Suprapubic skin (tissue), 4 donors: ENCODE measurements around the gene TBC1D19. TPM values are rescaled to one million over a fixed set of nuclear protein-coding genes. Genes with fewer than 3 reads are reported as not detected.
A peak's percentile ranks its signal among the peaks of the same experiment; 100 is the strongest.
"Not testable (repeated sequence)": the region's sequence is repeated elsewhere in the genome, so short reads cannot be mapped to it uniquely, and the experiment has no call there.

Experiments
- DNase-seq, 2 donors: peaks; one replicate each; pipeline ENCODE4 v3.0.0-alpha.2; 2019; ENCODE audit warnings: low spot score in 2 of 2
- H3K27ac ChIP-seq: fragments of 200-600 bp; sonication (generic); one replicate; pipeline ENCODE4 v1.5.1; 2019
- H3K27me3 ChIP-seq: fragments of 200-600 bp; sonication (generic); one replicate; pipeline ENCODE4 v1.5.1; 2019
- H3K36me3 ChIP-seq: fragments of 200-600 bp; sonication (generic); one replicate; pipeline ENCODE4 v1.5.1; 2019
- H3K4me1 ChIP-seq: fragments of 200-600 bp; sonication (generic); one replicate; pipeline ENCODE4 v1.5.1; 2019
- H3K4me3 ChIP-seq: fragments of 200-600 bp; sonication (generic); one replicate; pipeline ENCODE4 v1.5.1; 2019; ENCODE audit warnings: mild to moderate bottlenecking
- H3K9me3 ChIP-seq: fragments of 200-600 bp; sonication (generic); one replicate; pipeline ENCODE4 v1.5.1; 2019
- EP300 ChIP-seq: sonication (generic); formaldehyde crosslinking; IDR thresholded peaks from one replicate; pipeline ENCODE4 v1.6.1; 2017; ENCODE audit warnings: antibody characterized with exemption
- POLR2A ChIP-seq, 2 donors: fragments of 450-650 bp; IDR thresholded peaks; one replicate each; pipeline ENCODE4 v1.6.1; 2017; ENCODE audit warnings: antibody characterized with exemption in 2 of 2, mild to moderate bottlenecking in 2 of 2, moderate library complexity in 2 of 2
- POLR2AphosphoS5 ChIP-seq, 3 donors: sonication (generic); formaldehyde crosslinking; IDR thresholded peaks; one replicate each; pipeline ENCODE4 v1.6.1; 2017; ENCODE audit warnings: antibody characterized with exemption in 3 of 3
- WGBS: methylation state at CpG from one replicate; pipeline ENCODE4 v1.1.5; 2018; 5-methylcytosine and 5-hydroxymethylcytosine counted together
- total RNA-seq, 4 donors: library from RNA; depleted of rRNA; stranded (reverse); fragments of >200 nt; gene quantifications; one replicate each; pipeline ENCODE4 v1.1.0, GENCODE V29; 2016
- TF ChIP-seq, protein P1 (sequence below), 2 donors: fragments of 200-600 bp in 1 of 2; fragments of 450-650 bp in 1 of 2; sonication (generic) in 1 of 2; IDR thresholded peaks; one replicate each; pipeline ENCODE4 v1.5.1; 2016 to 2019; ENCODE audit warnings: antibody characterized with exemption in 2 of 2, mild to moderate bottlenecking in 1 of 2, moderate library complexity in 1 of 2

TBC1D19 gene
- total RNA-seq, 4 donors from 2014 or later, result 6.2 to 16.2 (median 11.9) TPM

DNA sequence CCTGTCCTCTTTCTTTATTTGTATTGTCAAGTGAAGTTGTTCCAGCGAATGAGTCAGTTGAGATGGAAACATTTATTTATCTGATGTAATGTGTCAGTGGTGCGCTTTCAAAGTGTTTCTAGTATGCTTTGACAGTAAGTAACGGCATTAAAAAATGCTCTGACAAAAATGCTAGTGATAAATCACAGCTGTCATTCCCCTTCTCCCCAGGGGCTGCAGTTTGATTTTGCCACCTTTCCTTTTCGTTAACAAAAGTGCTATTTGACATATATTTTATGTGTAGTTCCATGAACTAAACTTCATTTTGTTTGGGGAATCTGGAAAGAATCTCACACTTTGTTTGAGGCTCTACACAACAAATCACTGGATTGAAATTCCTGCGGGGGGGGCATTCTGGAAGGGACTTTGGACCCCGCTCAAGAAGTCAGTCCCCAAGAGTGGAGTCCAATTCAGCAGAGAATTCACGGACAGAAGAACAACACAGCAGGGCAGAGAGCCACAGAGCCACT, 7.6 kb upstream of the TBC1D19 start:
- Histone ChIP-seq H3K9me3 (no peaks in the 10 kb centered on the region), H3K4me3 (no peak overlapping the region), H3K27me3 (no peaks in the 10 kb centered on the region), H3K36me3 (no peaks in the 10 kb centered on the region), H3K27ac (no peak overlapping the region), H3K4me1 (no peaks in the 10 kb centered on the region)
- no peak for DNase-seq
- TF ChIP-seq, protein P1, sequence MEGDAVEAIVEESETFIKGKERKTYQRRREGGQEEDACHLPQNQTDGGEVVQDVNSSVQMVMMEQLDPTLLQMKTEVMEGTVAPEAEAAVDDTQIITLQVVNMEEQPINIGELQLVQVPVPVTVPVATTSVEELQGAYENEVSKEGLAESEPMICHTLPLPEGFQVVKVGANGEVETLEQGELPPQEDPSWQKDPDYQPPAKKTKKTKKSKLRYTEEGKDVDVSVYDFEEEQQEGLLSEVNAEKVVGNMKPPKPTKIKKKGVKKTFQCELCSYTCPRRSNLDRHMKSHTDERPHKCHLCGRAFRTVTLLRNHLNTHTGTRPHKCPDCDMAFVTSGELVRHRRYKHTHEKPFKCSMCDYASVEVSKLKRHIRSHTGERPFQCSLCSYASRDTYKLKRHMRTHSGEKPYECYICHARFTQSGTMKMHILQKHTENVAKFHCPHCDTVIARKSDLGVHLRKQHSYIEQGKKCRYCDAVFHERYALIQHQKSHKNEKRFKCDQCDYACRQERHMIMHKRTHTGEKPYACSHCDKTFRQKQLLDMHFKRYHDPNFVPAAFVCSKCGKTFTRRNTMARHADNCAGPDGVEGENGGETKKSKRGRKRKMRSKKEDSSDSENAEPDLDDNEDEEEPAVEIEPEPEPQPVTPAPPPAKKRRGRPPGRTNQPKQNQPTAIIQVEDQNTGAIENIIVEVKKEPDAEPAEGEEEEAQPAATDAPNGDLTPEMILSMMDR (IDR thresholded peaks at IDR 0.05), result no peak
- TF ChIP-seq EP300 (no peak), POLR2AphosphoS5 (IDR thresholded peaks at IDR 0.05) (no peak)
- 31% methylated on average over 7 of the region's 7 CpGs for WGBS

DNA sequence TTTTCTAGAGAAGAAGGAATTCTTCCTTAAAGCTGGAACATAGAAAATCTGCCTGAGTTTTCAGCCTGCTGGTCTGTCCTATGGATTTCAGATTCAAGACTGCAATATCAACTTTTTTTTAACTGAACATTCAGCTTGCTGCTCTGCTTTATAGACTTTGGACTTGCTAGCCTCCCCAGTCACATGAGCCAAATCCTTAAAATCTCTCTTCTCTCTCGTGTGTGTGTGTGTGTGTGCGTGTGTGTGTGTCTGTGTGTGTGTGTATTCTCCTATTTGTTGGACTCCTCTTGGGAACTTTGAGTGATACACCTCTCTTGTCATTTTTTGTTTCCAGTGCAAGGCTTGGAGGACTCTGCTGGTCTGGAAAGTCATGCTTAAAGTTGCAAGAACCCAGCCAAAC, 6.8 kb upstream of the TBC1D19 start:
- Histone ChIP-seq H3K27ac (no peak overlapping the region), H3K9me3 (no peaks in the 10 kb centered on the region), H3K27me3 (no peaks in the 10 kb centered on the region), H3K4me1 (no peaks in the 10 kb centered on the region), H3K4me3 (no peak overlapping the region), H3K36me3 (no peaks in the 10 kb centered on the region)
- TF ChIP-seq EP300, result no peak
- TF ChIP-seq POLR2AphosphoS5 (IDR thresholded peaks at IDR 0.05), result no peak
- no peak for TF ChIP-seq POLR2A (IDR thresholded peaks at IDR 0.05)
- TF ChIP-seq, protein P1 (IDR thresholded peaks at IDR 0.05), result no peak
- WGBS, result 74% methylated on average over 2 of the region's 2 CpGs
- DNase-seq, result no peak

DNA sequence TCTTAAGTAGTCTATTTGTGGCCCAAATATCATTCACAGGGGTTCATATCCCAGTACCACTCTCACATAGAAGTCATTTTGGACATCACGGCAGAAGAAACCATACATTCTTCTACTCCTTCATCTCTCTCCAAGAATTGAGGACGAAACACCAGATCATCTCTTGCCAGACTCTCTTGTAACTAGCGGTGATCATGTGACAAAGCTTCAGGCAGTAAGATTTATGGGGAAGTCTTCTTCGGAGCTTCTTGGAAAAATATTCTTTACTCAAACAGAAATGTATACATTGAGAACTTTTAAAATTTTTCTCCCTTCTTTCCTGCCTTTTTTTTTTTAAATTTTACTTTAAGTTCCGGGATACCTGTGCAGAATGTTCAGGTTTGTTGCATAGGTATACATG, 4.7 kb upstream of the TBC1D19 start:
- 74% methylated on average over 5 of the region's 5 CpGs for WGBS
- Histone ChIP-seq H3K4me1 (peaks cover 6% of the 10 kb centered on the region), H3K9me3 (no peaks in the 10 kb centered on the region), H3K27me3 (no peaks in the 10 kb centered on the region), H3K36me3 (no peaks in the 10 kb centered on the region), H3K27ac (no peak overlapping the region), H3K4me3 (no peak overlapping the region)
- DNase-seq, result no peak
- TF ChIP-seq EP300, result no peak
- TF ChIP-seq, protein P1 (IDR thresholded peaks at IDR 0.05), result no peak

DNA sequence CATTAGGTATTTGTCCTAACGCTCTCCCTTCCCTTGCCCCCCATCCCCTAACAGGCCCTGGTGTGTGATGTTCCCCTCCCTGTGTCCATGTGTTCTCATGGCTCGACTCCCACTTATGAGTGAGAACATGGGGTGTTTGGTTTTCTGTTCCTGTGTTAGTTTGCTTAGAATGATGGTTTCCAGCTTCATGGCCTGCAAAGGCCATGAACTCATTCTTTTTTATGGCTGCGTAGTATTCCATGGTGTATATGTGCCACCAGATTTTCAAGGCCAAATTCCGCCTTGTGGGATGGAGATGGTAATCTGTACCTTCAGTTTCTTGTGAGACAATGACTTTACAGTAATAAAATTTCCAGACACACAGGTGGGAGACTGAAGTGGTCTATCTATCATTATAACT, 2.5 kb upstream of the TBC1D19 start:
- H3K27me3 ChIP-seq, H3K27ac ChIP-seq, DNase-seq, H3K36me3 ChIP-seq, H3K4me3 ChIP-seq, H3K9me3 ChIP-seq: not testable (repeated sequence)
- peaks cover 12% of the 10 kb centered on the region for H3K4me1 ChIP-seq
- 94% methylated on average over 4 of the region's 4 CpGs for WGBS

DNA sequence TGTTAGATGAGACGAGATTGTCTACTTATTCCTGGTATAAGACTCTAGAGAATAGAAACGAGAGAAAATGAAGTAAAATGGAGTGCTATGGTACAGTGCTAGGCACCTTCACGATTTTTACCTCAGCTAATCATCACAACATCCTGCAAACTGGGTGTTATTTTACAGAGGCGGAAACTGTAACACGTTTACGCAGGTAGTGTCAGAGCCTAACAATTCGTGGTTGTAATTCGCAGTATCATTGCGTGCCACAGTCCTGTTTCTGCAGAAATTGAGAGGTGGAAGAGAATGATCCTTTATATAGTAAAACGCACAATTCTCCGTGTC, 383 bp upstream of the TBC1D19 start:
- H3K27ac ChIP-seq, result peak overlapping the region; percentile 73
- H3K27me3 ChIP-seq, result no peaks in the 10 kb centered on the region
- 2% methylated on average over 11 of the region's 11 CpGs for WGBS
- TF ChIP-seq, protein P1 (IDR thresholded peaks at IDR 0.05), result no peak
- TF ChIP-seq EP300 (no peak), POLR2A (IDR thresholded peaks at IDR 0.05) (no peak), POLR2AphosphoS5 (IDR thresholded peaks at IDR 0.05) (no peak)
- H3K4me1 ChIP-seq, result peaks cover 12% of the 10 kb centered on the region
- H3K4me3 ChIP-seq, result peak overlapping the region; percentile 62
- no peak for DNase-seq
- H3K9me3 ChIP-seq, result no peaks in the 10 kb centered on the region
- no peaks in the 10 kb centered on the region for H3K36me3 ChIP-seq

DNA sequence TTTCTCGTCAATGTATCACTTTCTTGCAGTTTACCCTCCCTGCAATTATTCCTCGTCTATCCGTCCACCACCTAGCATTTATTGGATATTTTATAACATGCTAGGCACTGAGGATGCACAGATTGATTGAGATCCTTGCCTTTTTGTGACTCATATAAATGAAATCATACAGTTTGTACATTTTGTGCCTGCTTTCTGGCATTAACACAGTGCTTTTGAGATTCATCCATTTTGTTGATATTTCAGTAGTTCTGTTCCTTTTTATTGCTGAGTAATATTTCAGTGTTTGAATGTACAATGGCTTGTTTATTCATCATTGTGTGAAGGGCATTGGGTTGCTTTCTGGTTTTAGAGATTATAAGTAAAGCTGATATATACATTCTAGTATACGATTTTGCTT, 841 bp downstream of the TBC1D19 start:
- Histone ChIP-seq H3K4me1 (peaks cover 12% of the 10 kb centered on the region), H3K36me3 (no peaks in the 10 kb centered on the region), H3K27me3 (no peaks in the 10 kb centered on the region), H3K4me3 (peak overlapping the region; percentile 62), H3K9me3 (no peaks in the 10 kb centered on the region), H3K27ac (no peak overlapping the region)
- DNase-seq, result no peak
- TF ChIP-seq POLR2A (IDR thresholded peaks at IDR 0.05), result no peak
- WGBS, result 33% methylated on average over 4 of the region's 4 CpGs
